ENCODE data around the gene BICD1.

The BICD1 gene

GRCh38 chr12:32197421-32197820, 90.8 kb downstream of the BICD1 start:
- TF ChIP-seq CTCF (IDR thresholded peaks at IDR 0.05; ENCODE audit: insufficient read depth, low read depth, low read length, missing control alignments) = no peak
- no peak for DNase-seq (ENCODE audit: low read depth)
- no peak overlapping the region for H3K4me3 ChIP-seq (ENCODE audit: low read depth, low read length)

- H3K4me3 ChIP-seq (ENCODE audit: low read depth, low read length) = no peak overlapping the region
- DNase-seq (ENCODE audit: low read depth) = no peak
- no peak for TF ChIP-seq CTCF (IDR thresholded peaks at IDR 0.05; ENCODE audit: insufficient read depth, low read depth, low read length, missing control alignments)
Observed at GRCh38 chr12:32198555-32198954, 91.9 kb downstream of the BICD1 start.

- DNase-seq (ENCODE audit: low read depth) = no peak
- no peak overlapping the region for H3K4me3 ChIP-seq (ENCODE audit: low read depth, low read length)
- no peak for TF ChIP-seq CTCF (IDR thresholded peaks at IDR 0.05; ENCODE audit: insufficient read depth, low read depth, low read length, missing control alignments)
Observed at GRCh38 chr12:32201096-32201495, 94.4 kb downstream of the BICD1 start.

GRCh38 chr12:32201976-32202375, 95.3 kb downstream of the BICD1 start:
- no peak for TF ChIP-seq CTCF (IDR thresholded peaks at IDR 0.05; ENCODE audit: insufficient read depth, low read depth, low read length, missing control alignments)
- DNase-seq (ENCODE audit: low read depth) = no peak

GRCh38 chr12:32205731-32206130, 99.1 kb downstream of the BICD1 start:
- TF ChIP-seq CTCF (IDR thresholded peaks at IDR 0.05; ENCODE audit: insufficient read depth, low read depth, low read length, missing control alignments) = no peak

More at GRCh38 chr12:32201976-32202375, 95.3 kb downstream of the BICD1 start:
- no peak overlapping the region for H3K4me3 ChIP-seq (ENCODE audit: low read depth, low read length)

DNA sequence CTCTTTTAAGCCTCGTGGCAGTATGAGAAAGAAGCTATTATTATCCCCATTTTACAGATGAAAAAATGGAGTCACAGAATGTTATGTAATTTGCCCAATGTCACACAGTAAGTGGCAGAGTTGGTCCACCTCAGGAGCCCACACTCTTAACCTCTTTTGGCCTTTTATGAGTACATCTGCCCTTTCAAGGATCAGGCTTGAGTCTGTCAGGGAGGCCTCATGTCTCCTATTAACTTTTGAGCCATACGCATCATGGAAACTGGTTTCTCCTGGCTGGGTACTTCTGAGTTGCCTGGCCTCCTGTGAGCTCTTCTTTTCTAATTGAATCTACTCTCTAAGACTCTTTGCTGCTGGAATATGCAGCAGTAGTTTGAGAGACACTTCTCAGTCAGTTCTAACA, 101.7 kb downstream of the BICD1 start:
- no peak for DNase-seq (ENCODE audit: low read depth)
- no peak for TF ChIP-seq CTCF (IDR thresholded peaks at IDR 0.05; ENCODE audit: insufficient read depth, low read depth, low read length, missing control alignments)
- H3K4me3 ChIP-seq (ENCODE audit: low read depth, low read length) = no peak overlapping the region

More at GRCh38 chr12:32205731-32206130, 99.1 kb downstream of the BICD1 start:
- no peak overlapping the region for H3K4me3 ChIP-seq (ENCODE audit: low read depth, low read length)
- no peak for DNase-seq (ENCODE audit: low read depth)

All from GM12865 (cell line).